HG02610 (cell line): ENCODE data around the gene IL22.
A peak's percentile ranks its signal among the peaks of the same experiment; 100 is the strongest.

Experiments used
- ATAC-seq: cut with Tn5 transposase; IDR thresholded peaks from one replicate; pipeline ENCODE4 v1.9.1; 2021; ENCODE audit warnings: mild to moderate bottlenecking, moderate library complexity; ENCODE audit not compliant: unreplicated experiment

Gene IL22

DNA sequence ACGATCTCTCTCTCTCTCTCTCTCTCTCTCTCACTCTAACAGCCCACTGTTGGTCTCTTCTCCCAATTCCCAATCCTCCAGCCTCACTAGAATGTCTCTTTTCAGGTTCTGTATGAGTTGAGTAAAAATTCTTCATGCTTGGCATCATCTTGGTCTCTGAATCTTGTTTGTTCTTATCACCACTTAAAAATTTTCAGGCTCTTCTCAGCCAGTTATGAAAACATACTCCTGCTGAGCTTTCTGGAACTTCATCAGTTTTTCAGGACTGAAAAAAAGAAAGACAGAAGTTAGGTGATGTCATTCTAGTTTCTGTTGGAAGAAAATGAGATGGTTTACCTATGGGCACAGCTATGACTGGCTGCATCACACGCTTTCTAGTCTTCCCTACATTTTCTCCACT lies 11.5 kb upstream of the IL22 start:
- ATAC-seq = no peak

DNA sequence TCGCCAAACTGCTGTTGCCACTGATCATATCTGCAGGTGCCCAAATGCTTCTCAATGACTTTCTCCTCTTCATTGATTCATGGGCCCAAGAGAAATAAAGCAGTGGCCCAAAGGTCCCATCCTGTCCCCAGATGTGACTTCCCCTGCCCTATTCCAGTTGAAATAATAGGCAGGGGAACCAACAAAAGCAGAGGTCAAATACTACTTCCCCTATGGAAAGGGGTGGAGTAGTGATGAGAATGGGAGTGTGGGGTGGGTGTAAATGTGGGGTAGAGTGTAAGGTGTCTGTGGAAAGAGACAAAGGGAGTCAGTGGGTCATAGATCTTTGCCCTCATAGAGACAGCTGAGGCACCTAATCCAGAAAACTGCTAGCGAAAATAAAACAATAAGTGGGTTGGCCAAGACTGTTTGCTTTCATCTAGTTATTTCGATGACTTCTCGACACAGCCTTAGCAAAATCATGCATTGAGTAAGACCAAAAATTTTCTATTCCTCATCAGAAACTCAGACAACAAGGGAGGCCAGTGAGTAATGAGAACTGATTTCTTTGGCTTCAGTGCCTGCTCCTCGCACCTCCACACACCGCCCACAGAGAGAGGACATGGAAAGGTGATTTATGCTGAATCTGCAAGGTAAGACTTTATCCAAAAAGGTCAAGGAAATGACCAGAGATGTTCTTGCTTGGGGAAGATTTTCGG lies 10.9 kb upstream of the IL22 start:
- ATAC-seq = no peak

DNA sequence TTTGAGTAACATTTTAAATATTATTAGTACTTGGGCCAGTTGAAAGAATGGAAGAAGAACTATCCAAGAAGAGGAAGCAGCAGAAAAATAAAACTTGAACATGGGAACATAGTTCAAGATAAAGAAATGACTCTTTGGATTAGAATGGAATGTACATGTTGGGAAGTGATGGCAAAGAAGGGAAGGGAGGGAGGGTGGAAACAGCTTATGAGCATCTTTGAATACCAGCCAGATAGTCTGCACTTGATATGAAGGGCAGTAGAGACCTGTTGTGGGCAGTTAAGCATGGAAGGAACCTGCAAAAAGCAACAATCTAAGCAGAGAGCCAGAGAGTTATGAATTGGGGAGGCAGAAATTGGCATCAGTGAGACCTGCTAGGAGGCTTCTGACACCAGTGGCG lies 10.0 kb upstream of the IL22 start:
- ATAC-seq = no peak

DNA sequence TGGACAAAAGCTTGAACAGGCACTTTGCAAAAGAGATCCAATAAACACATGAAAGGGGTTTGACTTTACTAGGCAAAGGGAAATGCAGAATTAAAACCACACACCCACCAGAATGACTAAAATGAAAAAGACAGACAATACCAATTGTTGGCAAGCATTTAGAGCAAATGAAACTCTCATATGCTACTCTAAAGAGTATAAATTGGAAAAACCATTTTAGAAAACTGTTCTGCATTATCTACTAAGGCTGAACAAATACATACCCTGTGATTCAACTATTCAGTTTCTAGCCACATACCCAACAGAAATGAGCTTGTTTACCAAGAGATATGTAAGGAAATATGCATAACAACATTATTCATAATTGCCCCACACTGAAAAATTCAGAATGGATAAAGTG lies 8.5 kb upstream of the IL22 start:
- no peak for ATAC-seq

DNA sequence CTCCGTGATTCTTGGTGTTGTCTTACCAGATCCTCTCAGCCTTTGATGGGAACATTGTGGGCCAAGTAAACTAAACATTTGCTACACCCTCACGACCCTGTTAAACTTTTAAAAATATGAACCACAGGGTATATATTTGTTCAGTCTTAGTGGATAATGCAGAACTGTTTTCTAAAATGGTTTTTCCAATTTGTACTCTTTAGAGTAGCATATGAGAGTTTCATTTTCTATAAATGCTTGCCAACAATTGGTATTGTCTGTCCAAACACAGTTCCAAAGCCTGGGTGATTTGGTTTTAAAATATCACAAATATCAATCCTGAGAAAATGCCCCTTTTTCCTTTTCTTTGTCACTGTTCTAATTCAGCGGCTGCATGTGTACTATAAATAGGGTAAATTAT lies 6.7 kb upstream of the IL22 start:
- no peak for ATAC-seq

DNA sequence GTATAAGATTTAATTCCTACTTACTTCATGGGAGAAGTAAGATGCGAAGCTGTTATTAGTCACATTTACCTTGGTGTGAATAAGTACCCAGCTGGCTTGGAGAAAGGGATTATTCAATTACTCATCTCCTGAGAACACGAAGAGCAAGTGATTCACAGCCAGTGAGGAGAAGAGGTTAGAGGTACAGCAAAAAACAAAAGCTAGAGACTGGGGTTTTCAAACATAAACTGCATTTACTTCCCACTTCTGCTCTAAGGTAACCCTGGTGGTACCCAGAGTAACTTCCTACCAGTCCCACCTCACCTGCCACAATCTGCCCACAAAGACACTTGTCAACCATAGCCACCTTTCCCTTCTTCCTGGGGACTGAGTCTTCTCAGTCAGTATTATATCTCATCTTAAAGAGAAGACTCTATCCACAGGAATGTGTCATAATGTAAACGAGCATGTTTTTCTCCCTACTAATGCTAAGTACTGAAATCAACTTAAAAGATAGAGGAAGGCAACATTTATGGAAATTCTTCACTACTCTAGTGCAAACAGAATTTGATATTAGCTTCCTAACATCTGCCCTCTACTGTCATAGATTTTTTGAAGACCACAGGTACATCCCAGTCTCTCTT lies 6.0 kb upstream of the IL22 start:
- no peak for ATAC-seq

DNA sequence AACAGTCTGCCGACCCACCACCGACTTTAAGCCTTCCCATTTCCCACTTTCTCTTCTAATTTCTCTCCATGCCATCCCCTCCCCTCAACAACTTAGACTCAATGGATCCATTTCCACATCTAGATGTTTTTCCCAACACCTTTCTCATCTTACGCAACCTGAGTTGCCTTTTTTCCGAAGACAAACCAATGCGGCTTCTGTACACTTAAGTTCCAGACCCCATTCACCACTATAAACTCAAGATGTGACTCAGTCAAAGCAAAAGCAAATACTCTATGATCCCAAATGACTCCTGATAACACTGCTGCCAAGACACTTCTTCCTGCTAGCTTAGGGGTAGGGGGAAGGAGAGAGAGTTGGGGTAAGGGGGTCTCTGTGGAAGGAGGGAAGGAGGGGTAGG lies 1.3 kb downstream of the IL22 start:
- no peak for ATAC-seq

DNA sequence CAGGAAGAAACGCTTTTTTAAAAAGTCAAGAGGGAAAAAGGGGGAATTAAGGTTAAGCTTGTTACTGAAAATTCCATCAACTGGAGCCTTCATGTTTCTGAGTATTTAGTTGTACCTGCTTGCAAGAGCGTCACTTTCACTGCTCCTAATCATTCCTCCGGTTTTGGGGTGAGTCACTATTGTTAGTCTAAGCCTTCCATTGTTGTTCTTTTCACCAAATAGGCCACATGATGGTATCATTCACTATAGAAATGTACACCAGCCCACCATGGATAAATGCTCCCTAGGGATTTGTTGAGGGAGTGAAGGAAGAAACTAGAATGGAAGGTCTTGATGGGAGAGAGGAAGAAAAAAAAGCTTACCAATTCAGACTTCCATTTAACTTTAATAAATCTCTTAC lies 3.0 kb downstream of the IL22 start:
- ATAC-seq = no peak

DNA sequence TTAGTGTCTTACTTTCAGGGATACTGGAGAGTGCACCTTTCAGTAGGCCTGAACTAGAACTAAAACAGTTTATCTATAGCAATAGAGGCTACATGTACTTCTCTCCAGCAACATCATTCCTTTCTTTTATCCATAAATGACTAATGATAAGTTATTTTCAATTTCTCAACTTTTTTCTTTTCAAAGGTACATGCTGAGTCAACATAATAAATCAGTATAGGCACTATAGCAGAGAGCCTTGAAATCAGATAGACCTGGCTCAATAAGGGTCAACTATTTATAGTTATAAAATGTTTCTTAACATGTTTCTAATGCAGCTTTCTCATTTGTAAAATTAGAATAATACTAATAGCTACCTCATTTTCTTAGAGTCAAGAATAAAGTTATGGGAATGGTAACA lies 5.6 kb downstream of the IL22 start:
- ATAC-seq = no peak

DNA sequence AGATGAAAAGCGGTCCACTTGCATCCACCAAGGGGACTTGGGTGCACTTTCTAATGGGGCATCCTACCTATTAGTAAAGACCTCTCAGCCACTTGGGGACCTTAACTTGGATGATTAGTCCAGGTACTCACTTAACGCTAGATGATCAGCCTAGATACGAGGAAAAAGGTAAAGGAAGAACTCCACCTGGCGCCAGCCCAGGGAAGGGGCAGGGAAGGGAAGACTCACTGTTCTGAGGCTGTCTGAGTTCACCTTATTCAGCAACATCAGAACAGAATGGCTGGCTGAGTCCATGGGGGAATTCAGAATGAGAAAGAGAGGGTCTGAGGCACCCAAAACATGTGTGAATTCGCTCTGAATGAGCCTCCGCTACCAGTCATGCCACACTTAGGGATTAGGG lies 7.1 kb downstream of the IL22 start:
- no peak for ATAC-seq

DNA sequence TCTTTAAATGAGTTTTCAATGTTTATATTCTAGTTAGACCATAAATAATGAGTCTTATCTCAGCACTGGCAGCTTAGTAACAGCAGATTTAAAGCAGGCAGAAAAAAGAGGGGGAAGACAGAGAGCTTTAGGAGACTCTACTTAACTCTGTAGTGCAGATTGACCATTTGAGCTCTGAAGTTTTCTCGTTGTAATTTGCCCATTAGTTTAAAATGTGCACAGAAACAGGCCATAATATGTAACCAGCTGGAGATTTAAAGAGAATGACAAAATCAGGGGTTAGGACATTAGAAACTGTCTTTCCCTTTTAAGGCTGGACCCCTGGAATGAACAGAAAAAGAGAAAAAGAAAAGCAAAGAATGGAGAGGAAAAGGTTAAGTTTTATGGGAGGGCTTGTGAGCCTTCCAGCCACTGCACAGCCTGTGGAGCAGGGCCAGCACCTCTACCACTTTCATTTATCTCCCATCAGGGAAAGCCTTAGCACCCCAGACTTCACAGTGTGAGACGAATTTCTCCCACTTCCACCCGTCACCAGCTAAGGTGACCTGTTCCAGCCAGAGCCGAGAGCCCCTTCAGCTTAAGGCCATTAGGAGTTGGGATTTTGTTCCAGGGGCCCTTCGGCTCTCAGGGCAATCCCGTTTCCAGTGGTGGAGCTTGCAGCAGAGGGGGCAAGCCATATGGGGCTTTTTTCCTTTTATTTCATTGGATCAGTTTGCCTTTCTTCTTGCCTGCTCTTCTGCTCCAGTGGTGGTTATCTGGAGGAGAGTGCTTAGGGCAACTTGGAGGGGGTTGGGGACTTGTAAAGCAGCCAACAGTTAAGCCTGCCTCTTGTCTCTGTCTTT lies 8.0 kb downstream of the IL22 start:
- no peak for ATAC-seq

DNA sequence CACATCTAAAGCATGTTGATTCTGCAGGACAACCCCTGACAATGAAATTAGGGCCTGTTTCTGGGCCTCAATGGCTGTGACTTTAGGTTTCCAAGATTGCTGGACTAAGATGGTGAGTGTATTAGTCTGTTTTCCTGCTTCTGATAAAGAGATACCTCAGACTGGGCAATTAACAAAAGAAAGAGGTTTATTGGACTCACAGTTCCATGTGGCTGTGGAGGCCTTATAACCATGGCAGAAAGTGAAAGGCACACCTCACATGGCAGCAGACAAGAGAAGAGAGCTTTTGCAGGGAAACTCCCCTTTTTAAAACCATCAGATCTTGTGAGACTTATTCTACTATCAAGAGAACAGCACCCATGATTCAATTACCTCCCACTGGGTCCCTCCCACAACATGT lies 10.6 kb downstream of the IL22 start:
- ATAC-seq = no peak

DNA sequence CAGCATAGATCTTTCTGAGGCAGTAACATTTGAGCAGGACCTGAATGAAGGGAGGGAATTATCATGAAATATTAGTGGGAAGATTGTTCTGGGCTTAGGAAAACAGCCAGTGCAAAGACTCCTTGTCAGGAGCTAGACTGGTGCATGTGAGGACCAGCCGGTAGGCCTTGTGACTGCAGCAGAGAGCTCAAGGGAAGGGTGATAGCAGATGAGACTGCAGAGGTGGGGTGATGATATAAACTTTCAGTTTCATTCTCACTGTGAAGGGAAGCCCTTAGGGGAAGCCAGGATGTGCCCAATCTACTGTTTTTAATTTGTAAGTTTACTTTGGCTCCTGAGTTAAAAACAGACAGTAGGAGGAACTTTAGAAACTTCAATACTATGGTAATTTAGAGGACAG lies 12.4 kb downstream of the IL22 start:
- peak; percentile 97 for ATAC-seq

DNA sequence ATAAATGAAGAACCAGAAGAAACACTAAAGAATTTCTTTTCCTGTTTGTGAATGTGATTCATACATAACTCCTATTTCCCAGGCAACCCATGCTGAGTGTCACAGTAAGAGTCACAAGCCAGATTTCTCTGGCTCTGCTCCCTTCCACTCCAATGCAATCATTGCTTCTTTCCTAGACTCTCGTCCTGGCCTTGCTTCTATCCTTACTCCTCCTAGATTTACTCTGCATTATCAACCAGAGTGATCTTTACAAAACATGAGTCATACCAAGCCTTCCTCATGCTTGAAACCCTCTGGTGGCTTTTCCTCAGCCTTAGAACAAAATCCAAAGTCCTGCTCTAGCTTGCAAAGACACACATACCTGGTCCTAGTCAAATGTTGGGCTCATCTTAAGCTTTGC lies 13.3 kb downstream of the IL22 start:
- ATAC-seq = no peak

DNA sequence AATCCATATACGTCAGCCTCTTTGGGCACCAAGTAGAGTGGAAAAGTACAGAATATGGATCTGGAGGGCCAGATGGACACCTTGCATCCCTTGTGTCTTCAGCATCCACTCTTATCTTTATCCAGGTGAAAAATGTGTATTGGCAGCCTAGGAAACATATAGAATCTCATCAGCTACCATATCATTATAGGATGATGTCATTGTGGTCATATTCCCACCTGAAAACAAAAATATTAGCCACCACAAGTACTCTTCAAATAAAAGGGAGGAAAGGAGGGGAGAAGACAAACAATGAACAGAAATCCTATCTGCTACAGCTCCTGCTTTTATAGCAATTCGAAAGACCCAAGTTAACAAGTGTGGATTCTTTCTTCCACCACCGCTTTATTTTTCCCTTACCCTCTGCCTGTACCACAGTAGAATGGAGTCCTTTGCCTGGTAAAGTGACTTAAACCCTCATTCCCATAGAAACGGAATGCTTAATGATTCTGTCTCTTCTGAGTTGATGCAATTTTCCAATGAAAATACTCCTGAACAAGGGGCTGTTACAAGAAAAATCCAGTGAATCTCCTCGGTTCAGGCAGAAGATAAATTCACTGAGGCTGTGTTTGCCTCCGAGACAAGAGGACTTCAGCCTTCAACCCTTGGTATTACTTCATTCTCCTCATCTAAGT lies 14.0 kb downstream of the IL22 start:
- ATAC-seq = no peak

DNA sequence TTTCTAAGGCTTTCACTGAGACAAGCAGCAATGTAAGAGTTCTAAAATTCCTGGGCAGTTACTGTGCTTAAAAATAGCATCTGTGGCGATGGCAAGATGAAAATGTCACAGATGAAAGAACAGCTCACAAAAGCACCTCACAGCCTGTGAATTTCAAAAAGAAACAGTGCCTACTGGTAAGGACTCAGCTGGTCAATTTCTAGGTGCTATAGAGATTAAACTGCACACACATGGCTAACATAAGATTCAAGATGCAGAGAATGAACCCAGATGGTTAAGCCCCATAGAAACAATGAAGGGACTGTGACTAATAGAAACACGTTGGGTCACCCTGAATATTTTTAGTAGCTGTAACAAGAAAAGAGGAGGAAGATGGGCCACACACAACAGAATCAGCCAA lies 15.8 kb downstream of the IL22 start:
- no peak for ATAC-seq

DNA sequence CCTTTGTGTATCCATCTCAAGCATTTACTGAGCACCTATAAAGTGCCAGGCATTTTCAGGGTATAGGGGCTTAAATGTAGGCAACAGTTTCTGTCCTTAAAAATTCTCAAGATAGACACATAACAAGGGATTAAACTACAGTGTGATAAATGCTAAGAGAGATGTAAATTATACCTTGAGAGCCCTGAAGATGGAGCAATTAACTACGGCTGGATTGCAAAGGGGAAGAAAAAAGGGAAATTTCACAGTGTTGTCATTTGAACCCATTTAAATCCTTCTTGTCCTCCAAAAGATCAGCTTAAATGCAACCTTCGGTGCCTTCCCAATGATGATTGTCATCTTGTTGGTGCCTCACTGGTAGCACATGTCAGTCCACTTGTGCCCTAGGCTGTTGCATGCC lies 16.3 kb downstream of the IL22 start:
- ATAC-seq = no peak

DNA sequence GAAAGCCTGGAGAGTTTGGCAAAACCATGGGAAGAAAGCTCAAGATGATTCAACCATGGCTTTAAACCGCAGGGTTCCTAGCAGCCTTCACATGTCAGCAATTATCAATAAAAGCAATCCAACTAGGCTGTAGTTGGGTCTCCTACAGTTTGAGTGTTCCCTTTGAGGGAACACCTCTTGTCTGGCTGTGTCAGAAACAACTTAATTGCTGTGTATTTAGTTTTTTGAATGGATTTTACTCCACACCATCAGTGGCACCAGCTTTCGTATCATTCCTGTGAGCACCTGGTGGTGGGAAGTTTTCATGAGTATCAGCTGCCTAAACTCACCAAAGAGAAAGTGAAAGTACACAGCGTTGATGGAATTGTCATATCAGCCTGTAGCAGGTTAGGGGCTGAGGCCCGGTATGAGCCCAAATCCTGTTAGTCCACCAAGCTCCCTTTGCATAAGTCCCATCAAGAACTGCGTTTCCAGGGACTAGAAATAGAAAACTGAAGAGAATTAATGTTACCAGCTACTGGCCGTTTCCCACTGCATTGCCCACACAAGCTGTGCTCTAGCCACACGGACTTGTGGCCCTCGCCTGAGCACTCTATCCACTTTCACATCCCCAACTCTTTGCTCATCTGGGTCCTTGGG lies 16.9 kb downstream of the IL22 start:
- peak; percentile 72 for ATAC-seq

DNA sequence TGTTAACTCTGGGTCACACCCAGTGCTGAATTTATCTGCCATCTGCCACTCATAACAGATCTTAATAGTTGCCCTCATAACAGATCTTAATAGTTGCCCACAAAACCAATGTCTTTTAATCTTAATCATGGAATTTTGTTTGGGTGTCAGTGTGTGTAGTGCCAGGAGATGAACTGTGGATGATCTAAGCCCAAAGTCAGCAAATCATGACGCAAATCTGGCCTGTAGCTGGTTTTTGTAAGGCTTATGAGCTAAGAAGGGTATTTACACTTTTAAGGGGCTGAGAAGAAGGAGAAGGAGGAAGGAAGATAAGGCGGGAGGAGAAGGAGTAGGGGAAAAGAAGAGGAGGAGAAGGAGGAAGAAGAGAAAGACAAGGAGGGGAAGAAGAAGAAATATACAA lies 17.8 kb downstream of the IL22 start:
- ATAC-seq = no peak

DNA sequence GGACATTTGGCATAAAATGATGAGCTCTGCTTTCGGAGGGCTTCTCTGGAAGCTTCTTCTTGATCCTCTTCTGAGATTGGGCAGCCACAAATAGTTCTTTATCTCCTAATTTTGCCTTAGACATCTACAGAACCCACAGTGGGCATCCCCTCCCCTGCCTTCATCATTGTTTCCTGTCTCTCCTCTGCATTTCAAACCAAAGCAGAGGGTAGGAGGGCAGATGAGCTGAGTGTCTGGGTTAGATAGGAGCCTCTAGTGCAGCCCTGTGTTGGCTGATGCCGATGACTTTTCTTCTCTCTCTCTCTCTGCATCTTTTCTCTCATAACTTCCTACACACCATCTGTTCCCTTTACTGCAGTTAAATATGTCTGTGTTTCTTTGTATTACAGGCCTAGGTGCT lies 19.3 kb downstream of the IL22 start:
- ATAC-seq = no peak

DNA sequence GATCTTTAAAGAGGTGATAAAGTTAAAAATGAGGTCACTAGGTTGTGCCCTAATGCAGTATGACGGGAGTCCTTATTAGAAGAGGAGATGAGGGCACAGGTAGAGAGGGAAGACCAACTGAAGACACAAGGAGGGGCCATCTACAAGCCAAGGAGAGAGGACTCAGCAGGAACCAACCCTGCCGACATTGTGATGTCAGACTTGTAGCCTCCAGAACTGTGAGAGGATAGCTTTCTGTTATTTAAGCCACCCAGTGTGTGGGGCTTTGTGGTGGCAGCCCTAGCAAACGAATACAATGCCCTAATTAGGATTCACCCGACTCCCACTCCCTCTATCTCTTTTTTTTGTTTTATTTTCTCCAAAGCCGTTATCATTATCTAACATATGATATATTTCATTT lies 19.9 kb downstream of the IL22 start:
- no peak for ATAC-seq
